ENCODE measurements around the gene MLNR. TPM values are rescaled to one million over a fixed set of nuclear protein-coding genes. Genes with fewer than 3 reads are reported as not detected.

The MLNR gene
- total RNA-seq, 1 experiment from 2014 or later = not detected

DNA sequence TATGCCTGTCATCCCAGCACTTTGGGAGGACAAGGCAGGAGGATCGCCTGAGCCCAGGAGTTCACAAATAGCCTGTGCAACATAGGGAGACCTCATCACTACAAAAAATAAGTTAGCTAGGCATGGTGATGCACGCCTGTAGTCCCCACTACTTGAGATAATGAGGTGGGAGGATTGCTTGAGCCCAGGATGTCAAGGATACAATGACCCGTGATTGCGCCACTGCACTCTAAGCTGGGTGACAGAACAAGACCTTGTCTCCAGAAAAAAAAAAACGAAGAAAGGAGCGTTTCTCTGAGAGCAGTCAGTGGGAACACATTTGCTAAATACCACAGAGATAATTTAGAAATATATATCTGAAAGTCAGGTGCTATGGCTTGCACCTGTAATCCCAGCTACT lies 39.4 kb downstream of the MLNR start:
- H3K4me1 Mint-ChIP-seq (ENCODE audit: low read depth, unreplicated experiment) = no peaks in the 10 kb centered on the region
- H3K4me3 ChIP-seq (ENCODE audit: low read depth, low read length) = no peak overlapping the region
- H3K9me3 Mint-ChIP-seq (ENCODE audit: unreplicated experiment) = no peaks in the 10 kb centered on the region
- no peak overlapping the region for H3K27ac Mint-ChIP-seq (ENCODE audit: unreplicated experiment)
- peaks cover 9% of the 10 kb centered on the region for H3K36me3 Mint-ChIP-seq (ENCODE audit: insufficient read depth, unreplicated experiment)
- no TSS peak for BruUV-seq (replicated peaks)
- TF ChIP-seq, protein P1, sequence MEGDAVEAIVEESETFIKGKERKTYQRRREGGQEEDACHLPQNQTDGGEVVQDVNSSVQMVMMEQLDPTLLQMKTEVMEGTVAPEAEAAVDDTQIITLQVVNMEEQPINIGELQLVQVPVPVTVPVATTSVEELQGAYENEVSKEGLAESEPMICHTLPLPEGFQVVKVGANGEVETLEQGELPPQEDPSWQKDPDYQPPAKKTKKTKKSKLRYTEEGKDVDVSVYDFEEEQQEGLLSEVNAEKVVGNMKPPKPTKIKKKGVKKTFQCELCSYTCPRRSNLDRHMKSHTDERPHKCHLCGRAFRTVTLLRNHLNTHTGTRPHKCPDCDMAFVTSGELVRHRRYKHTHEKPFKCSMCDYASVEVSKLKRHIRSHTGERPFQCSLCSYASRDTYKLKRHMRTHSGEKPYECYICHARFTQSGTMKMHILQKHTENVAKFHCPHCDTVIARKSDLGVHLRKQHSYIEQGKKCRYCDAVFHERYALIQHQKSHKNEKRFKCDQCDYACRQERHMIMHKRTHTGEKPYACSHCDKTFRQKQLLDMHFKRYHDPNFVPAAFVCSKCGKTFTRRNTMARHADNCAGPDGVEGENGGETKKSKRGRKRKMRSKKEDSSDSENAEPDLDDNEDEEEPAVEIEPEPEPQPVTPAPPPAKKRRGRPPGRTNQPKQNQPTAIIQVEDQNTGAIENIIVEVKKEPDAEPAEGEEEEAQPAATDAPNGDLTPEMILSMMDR (IDR thresholded peaks at IDR 0.05; ENCODE audit: insufficient read depth in 1 of 2, low read depth in 1 of 2, low read length in 1 of 2, severe bottlenecking in 1 of 2, unreplicated experiment in 1 of 2) = no peak
- no peaks in the 10 kb centered on the region for H3K27me3 ChIP-seq (replicated peaks; ENCODE audit: control insufficient read depth, insufficient read depth, low read length)
- H3K27me3 Mint-ChIP-seq (ENCODE audit: insufficient read depth, unreplicated experiment) = no peaks in the 10 kb centered on the region
- no peak for DNase-seq
- H3K4me3 Mint-ChIP-seq (ENCODE audit: unreplicated experiment) = no peak overlapping the region
- no peaks in the 10 kb centered on the region for H3K36me3 ChIP-seq (ENCODE audit: control insufficient read depth, insufficient read depth, low read length)
- CTCF ChIA-PET = no interaction called here
- no peaks in the 10 kb centered on the region for H3K9me3 ChIP-seq
- intact Hi-C loops (cut with micrococcal nuclease; ENCODE audit: unreplicated experiment) = no loop called here
- POLR2A ChIA-PET = no interaction called here
- H3K4me1 ChIP-seq = no peaks in the 10 kb centered on the region

DNA sequence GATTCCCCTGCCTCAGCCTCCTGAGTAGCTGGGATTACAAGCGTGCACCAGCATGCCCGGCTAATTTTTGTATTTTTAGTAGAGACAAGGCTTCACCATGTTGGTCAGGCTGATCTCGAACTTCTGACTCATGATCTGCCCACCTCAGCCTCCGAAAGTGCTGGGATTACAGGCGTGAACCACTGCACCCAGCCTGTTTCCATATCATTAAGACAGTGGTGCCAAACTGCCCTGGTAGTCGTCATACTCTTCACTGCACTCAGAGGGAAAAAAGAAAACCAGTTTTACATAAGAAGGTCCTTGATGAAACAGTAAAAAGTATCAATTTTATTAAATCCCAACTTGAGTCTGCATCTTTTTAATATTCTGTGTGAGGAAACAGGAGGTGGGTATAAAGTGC lies 42.5 kb downstream of the MLNR start:
- no peaks in the 10 kb centered on the region for H3K9me3 Mint-ChIP-seq (ENCODE audit: unreplicated experiment)
- BruUV-seq (replicated peaks) = no TSS peak
- intact Hi-C loops (cut with micrococcal nuclease; ENCODE audit: unreplicated experiment) = no loop called here
- no peak overlapping the region for H3K4me3 Mint-ChIP-seq (ENCODE audit: unreplicated experiment)
- ChIA-PET POLR2A (no interaction called here), CTCF (no interaction called here)
- H3K27me3 Mint-ChIP-seq (ENCODE audit: insufficient read depth, unreplicated experiment) = no peaks in the 10 kb centered on the region
- TF ChIP-seq, protein P1 (IDR thresholded peaks at IDR 0.05; ENCODE audit: insufficient read depth in 1 of 2, low read depth in 1 of 2, low read length in 1 of 2, severe bottlenecking in 1 of 2, unreplicated experiment in 1 of 2) = no peak
- Histone ChIP-seq H3K36me3 (ENCODE audit: control insufficient read depth, insufficient read depth, low read length) (no peaks in the 10 kb centered on the region), H3K4me1 (no peaks in the 10 kb centered on the region), H3K9me3 (no peaks in the 10 kb centered on the region), H3K4me3 (ENCODE audit: low read depth, low read length) (no peak overlapping the region), H3K27me3 (replicated peaks; ENCODE audit: control insufficient read depth, insufficient read depth, low read length) (no peaks in the 10 kb centered on the region)
- DNase-seq = no peak
- H3K4me1 Mint-ChIP-seq (ENCODE audit: low read depth, unreplicated experiment) = no peaks in the 10 kb centered on the region
- H3K36me3 Mint-ChIP-seq (ENCODE audit: insufficient read depth, unreplicated experiment) = no peaks in the 10 kb centered on the region
- H3K27ac Mint-ChIP-seq (ENCODE audit: unreplicated experiment) = no peak overlapping the region

- no peaks in the 10 kb centered on the region for H3K27me3 ChIP-seq (replicated peaks; ENCODE audit: control insufficient read depth, insufficient read depth, low read length)
- H3K4me3 ChIP-seq (ENCODE audit: low read depth, low read length) = no peak overlapping the region
- Mint-ChIP-seq H3K4me3 (ENCODE audit: unreplicated experiment) (no peak overlapping the region), H3K9me3 (ENCODE audit: unreplicated experiment) (no peaks in the 10 kb centered on the region), H3K27me3 (ENCODE audit: insufficient read depth, unreplicated experiment) (no peaks in the 10 kb centered on the region), H3K27ac (ENCODE audit: unreplicated experiment) (no peak overlapping the region), H3K36me3 (ENCODE audit: insufficient read depth, unreplicated experiment) (no peaks in the 10 kb centered on the region), H3K4me1 (ENCODE audit: low read depth, unreplicated experiment) (no peaks in the 10 kb centered on the region)
- POLR2A ChIA-PET = no interaction called here
- DNase-seq = no peak
- no peaks in the 10 kb centered on the region for H3K36me3 ChIP-seq (ENCODE audit: control insufficient read depth, insufficient read depth, low read length)
- intact Hi-C loops (cut with micrococcal nuclease; ENCODE audit: unreplicated experiment) = no loop called here
- H3K4me1 ChIP-seq = no peaks in the 10 kb centered on the region
- BruUV-seq (replicated peaks) = no TSS peak
- TF ChIP-seq, protein P1 (IDR thresholded peaks at IDR 0.05; ENCODE audit: insufficient read depth in 1 of 2, low read depth in 1 of 2, low read length in 1 of 2, severe bottlenecking in 1 of 2, unreplicated experiment in 1 of 2) = no peak
- H3K9me3 ChIP-seq = no peaks in the 10 kb centered on the region
- CTCF ChIA-PET = no interaction called here
These were observed 45.7 kb downstream of the MLNR start for GRCh38 chr13:49265822-49266221.
